Measurements from ENCODE around the gene ZCCHC18.

Gene ZCCHC18

GRCh38 chrX:104134583-104135261 is 22.4 kb downstream of the ZCCHC18 start:
- DNase-seq, result no peak

DNA sequence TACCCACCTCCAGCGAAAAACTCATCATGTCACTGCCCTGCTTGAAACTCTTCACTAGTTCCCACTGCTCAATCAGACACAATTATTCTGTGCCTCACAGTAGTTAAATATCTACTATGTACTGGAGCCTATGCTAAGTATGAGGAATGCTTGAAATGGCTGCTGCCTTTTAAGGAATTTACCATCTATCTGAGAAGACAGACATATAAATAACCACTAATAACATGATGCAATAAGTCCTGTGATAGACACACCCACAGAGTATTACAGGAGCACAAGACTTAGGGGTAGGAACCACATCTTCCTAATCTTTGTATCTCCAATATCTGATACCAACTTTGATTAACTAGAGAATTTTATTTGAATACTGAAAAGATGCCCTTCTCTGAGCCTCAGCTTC is 23.4 kb downstream of the ZCCHC18 start:
- DNase-seq, result no peak

- peak; percentile 65 for DNase-seq
Observed at GRCh38 chrX:104136241-104137019, 24.1 kb downstream of the ZCCHC18 start.

GRCh38 chrX:104137496-104137895 is 25.2 kb downstream of the ZCCHC18 start:
- no peak for DNase-seq

GRCh38 chrX:104141087-104141760 is 28.9 kb downstream of the ZCCHC18 start:
- no peak for DNase-seq

GRCh38 chrX:104151037-104151436 is 38.7 kb downstream of the ZCCHC18 start:
- DNase-seq, result no peak

GRCh38 chrX:104156630-104157529 is 44.6 kb downstream of the ZCCHC18 start, which contains the start of gene SLC25A53:
Gene SLC25A53, minus strand, starts transcription at chrX:104157009. Its CDS starts 51,752 bp downstream, at chrX:104105257.
- peak; percentile 74 for DNase-seq
